HG03521 (cell line): ENCODE results near the gene CYB5R3.
"Not testable (repeated sequence)": the region's sequence is repeated elsewhere in the genome, so short reads cannot be mapped to it uniquely, and the experiment has no call there.

Experiments
- ATAC-seq: cut with Tn5 transposase; IDR thresholded peaks from one replicate; pipeline ENCODE4 v1.9.1; 2021; ENCODE audit warnings: mild to moderate bottlenecking, moderate library complexity; ENCODE audit not compliant: unreplicated experiment

The CYB5R3 gene

GRCh38 chr22:42577141-42577540 is 72.1 kb downstream of the CYB5R3 start:
- not testable (repeated sequence) for ATAC-seq

- ATAC-seq = not testable (repeated sequence)
Measured at GRCh38 chr22:42575996-42576574, 73.1 kb downstream of the CYB5R3 start.

- ATAC-seq = not testable (repeated sequence)
Measured at GRCh38 chr22:42574468-42574867, 74.7 kb downstream of the CYB5R3 start.

GRCh38 chr22:42574046-42574445 is 75.1 kb downstream of the CYB5R3 start:
- ATAC-seq = not testable (repeated sequence)

- not testable (repeated sequence) for ATAC-seq
Measured at GRCh38 chr22:42571068-42571467, 78.1 kb downstream of the CYB5R3 start.

GRCh38 chr22:42570580-42570979 is 78.6 kb downstream of the CYB5R3 start:
- not testable (repeated sequence) for ATAC-seq

GRCh38 chr22:42567950-42568349 is 81.2 kb downstream of the CYB5R3 start:
- ATAC-seq = not testable (repeated sequence)
